ENCODE measurements around the gene DUSP3. TPM values are rescaled to one million over a fixed set of nuclear protein-coding genes. Genes with fewer than 3 reads are reported as not detected.

The DUSP3 gene
- total RNA-seq = 17.4 and 31.3 TPM in 2 replicates

DNA sequence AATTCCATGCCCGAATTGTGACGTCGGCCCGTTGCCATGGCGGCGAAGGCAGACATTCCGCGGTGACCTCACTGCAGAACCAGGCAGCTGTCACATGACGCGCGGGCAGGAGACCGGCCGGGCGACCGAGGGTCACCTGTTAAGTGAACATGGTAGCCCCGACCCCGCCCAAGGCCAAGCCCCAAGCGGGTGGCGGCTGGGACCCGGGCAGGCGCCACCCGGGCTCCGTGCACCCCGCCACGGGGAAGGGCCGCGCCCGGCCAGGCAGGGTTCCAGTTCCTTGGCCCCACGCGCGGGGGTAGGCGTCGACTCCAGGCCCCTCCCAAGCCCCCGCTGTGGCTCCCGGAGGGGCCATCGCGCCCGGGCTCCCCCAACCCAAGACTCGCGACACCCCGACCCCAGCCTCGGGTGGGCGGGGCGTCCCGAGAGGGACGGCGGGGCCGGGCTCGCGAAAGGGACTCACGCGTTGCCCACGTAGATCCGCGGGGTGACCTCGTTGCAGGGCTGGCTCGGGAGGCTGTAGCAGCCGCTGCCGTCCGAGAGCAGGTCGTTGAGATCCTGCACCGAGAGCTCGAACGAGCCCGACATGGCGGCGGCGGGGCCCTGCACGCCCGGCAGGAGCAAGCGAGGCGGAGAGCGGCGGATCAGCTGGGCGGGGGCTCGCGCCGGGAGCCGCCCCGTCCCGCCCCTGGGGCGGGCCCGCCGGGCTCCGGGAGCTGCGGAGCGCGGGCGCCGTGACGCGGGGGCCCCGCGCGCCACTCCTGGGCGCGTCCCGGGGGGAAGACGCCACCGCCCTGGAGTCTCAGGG, at the start of gene DUSP3:
TSS of gene DUSP3 (minus strand) at position 641 of the 808 bp plus-strand sequence. CDS start at position 588, 53 bp downstream.

DNA sequence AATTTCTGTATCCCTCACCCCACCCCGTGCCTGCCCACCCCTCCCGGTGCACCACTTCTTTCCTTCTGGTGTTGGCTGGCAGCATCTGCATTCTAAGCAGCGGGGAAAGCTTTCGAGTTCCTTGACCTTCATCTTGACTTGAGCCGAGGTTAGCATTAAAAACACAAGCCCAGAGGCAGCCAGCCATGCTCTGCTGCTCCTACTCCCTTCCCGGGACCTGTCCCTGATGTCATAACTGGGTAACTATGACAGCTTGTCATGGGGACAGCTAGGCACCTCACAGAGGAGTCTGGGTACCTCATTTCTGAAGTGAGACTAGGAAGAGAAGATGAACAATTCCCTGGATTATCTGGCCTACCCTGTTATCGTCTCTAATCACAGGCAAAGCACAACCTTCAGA, 1.4 kb upstream of the DUSP3 start, which contains the start of gene CFAP97D1:
TSS of gene CFAP97D1 (plus strand) at position 301 of the 400 bp plus-strand sequence. CDS start at position 329, 28 bp downstream.

DNA sequence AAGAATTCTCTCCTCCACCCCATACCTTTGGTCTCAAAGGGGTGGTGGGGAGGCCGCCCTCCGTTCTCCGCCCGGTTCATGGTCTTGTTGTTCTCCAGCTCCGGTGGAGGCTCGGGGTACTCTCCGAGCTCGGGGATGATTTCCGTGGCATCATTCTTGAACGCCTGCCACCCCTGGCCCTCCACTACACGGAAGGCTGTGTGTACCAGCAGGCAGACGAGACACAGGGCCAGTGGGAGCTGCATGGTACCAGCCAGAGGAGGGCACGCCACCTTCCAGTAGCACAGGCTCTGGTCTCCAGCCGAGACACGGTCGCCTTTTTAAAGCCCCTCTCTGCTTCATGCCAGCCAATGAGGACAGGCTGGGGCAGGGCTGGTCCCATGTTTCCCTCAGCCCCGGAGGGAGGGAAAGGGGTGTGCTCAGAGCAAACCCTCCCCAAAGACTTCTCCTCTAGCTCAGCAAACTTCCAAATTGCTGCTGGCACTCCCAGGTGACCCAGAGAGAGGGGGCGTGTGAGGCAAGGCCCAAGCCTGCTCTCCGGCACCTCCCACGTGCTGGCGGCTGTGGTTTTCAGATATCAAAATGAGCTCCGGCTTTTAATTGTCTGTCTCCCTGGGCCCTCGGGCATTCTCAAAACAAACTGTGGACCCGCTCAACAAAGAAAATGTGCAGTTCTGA, 20.1 kb downstream of the DUSP3 start, which contains the start of gene SOST:
TSS of gene SOST (minus strand) at position 295 of the 678 bp plus-strand sequence. CDS start at position 245, 50 bp downstream.

Other genes with a start within 250 kb of the DUSP3 start
- gene ETV4, start 232.6 kb downstream of the DUSP3 start, total RNA-seq = 4.3 and 4.9 TPM in 2 replicates
- 0.34 TPM in 1 of 2 replicates, not detected in the other for gene MEOX1, start 117.1 kb downstream of the DUSP3 start, total RNA-seq
- not detected in 2 replicates for gene SOST, start 20.2 kb downstream of the DUSP3 start, total RNA-seq
- gene CFAP97D1, start 1.5 kb upstream of the DUSP3 start, total RNA-seq = not detected in 2 replicates
- 4.3 and 6.0 TPM in 2 replicates for gene MPP3, start 54.2 kb upstream of the DUSP3 start, total RNA-seq
- gene CD300LG, start 68.2 kb upstream of the DUSP3 start, total RNA-seq = not detected in 2 replicates
- gene MPP2, start 128.6 kb upstream of the DUSP3 start, total RNA-seq = 2.6 TPM in 2 replicates
- not detected in 2 replicates for gene PPY, start 163.5 kb upstream of the DUSP3 start, total RNA-seq
- 0.51 TPM in 1 of 2 replicates, not detected in the other for gene PYY, start 175.0 kb upstream of the DUSP3 start, total RNA-seq
- gene NAGS, start 225.6 kb upstream of the DUSP3 start, total RNA-seq = 1.1 and 2.9 TPM in 2 replicates
- 27.7 and 32.3 TPM in 2 replicates for gene TMEM101, start 236.0 kb upstream of the DUSP3 start, total RNA-seq

Data from pericardium fibroblast (primary cell).